WERI-Rb-1 (cell line): ENCODE results near the gene HOMER1.

Experiments used
- DNase-seq: peaks from one replicate; pipeline ENCODE4 v3.0.0-alpha.2; 2020
- H3K27ac ChIP-seq: fragments of 250-450 bp; sonication (Bioruptor Pico); 2 replicates; pipeline ENCODE4 v1.5.1; 2020; ENCODE audit warnings: mild to moderate bottlenecking, moderate library complexity
- H3K27me3 ChIP-seq: fragments of 250-450 bp; sonication (Bioruptor Pico); 2 replicates; pipeline ENCODE4 v1.5.1; 2021; ENCODE audit warnings: mild to moderate bottlenecking, low read depth, moderate library complexity; ENCODE audit not compliant: insufficient read depth, severe bottlenecking
- H3K36me3 ChIP-seq: fragments of 250-450 bp; sonication (Bioruptor Pico); 2 replicates; pipeline ENCODE4 v1.5.1; 2020; ENCODE audit warnings: mild to moderate bottlenecking, moderate library complexity
- H3K4me3 ChIP-seq: 2 replicates; pipeline ENCODE4 v1.5.1; 2011; ENCODE audit warnings: low read depth, mild to moderate bottlenecking, control low read depth, low read length
- H3K9me3 ChIP-seq: fragments of 250-450 bp; sonication (Bioruptor Pico); 2 replicates; pipeline ENCODE4 v1.5.1; 2021; ENCODE audit warnings: mild to moderate bottlenecking, moderate library complexity; ENCODE audit not compliant: severe bottlenecking
- TF ChIP-seq, protein P1 (sequence below): IDR thresholded peaks from 2 replicates; pipeline ENCODE4 v1.5.1; 2011; ENCODE audit warnings: low read depth, mild to moderate bottlenecking, control low read depth, inconsistent platforms, low read length

The HOMER1 gene

GRCh38 chr5:79454043-79454442, 59.9 kb downstream of the HOMER1 start:
- TF ChIP-seq, protein P1, sequence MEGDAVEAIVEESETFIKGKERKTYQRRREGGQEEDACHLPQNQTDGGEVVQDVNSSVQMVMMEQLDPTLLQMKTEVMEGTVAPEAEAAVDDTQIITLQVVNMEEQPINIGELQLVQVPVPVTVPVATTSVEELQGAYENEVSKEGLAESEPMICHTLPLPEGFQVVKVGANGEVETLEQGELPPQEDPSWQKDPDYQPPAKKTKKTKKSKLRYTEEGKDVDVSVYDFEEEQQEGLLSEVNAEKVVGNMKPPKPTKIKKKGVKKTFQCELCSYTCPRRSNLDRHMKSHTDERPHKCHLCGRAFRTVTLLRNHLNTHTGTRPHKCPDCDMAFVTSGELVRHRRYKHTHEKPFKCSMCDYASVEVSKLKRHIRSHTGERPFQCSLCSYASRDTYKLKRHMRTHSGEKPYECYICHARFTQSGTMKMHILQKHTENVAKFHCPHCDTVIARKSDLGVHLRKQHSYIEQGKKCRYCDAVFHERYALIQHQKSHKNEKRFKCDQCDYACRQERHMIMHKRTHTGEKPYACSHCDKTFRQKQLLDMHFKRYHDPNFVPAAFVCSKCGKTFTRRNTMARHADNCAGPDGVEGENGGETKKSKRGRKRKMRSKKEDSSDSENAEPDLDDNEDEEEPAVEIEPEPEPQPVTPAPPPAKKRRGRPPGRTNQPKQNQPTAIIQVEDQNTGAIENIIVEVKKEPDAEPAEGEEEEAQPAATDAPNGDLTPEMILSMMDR = no peak
- H3K9me3 ChIP-seq = no peaks in the 10 kb centered on the region
- no peaks in the 10 kb centered on the region; the same call in 1 of the 2 replicates for H3K36me3 ChIP-seq
- H3K4me3 ChIP-seq = no peak overlapping the region
- H3K27ac ChIP-seq = no peak overlapping the region
- no peak for DNase-seq
- H3K27me3 ChIP-seq = no peaks in the 10 kb centered on the region

DNA sequence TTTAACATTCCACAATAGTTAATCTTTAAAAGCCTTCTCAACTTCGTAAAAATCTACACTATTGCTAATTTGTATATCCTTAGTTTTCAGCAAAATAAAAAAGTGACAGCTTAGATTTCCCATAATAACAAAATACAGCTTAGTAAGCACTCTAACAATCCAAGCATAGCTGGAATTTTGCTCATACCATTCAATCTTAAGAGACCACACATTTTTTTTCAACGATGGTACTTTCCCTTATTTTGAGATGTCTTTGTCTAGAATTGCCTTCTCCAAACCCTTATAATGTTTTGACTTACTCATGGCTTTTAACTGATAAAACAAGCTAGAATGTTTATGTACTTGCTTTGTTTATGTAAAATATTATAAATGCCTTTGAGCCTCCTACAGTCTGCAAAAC, 65.6 kb downstream of the HOMER1 start:
- H3K36me3 ChIP-seq = no peaks in the 10 kb centered on the region
- TF ChIP-seq, protein P1 = no peak
- no peak for DNase-seq
- no peak overlapping the region for H3K4me3 ChIP-seq
- H3K27ac ChIP-seq = no peak overlapping the region
- no peaks in the 10 kb centered on the region for H3K9me3 ChIP-seq
- H3K27me3 ChIP-seq = no peaks in the 10 kb centered on the region

GRCh38 chr5:79436821-79437220, 77.1 kb downstream of the HOMER1 start:
- no peak for DNase-seq
- Histone ChIP-seq H3K27ac (no peak overlapping the region), H3K9me3 (no peaks in the 10 kb centered on the region), H3K36me3 (no peaks in the 10 kb centered on the region), H3K27me3 (no peaks in the 10 kb centered on the region), H3K4me3 (no peak overlapping the region)
- TF ChIP-seq, protein P1 = no peak

DNA sequence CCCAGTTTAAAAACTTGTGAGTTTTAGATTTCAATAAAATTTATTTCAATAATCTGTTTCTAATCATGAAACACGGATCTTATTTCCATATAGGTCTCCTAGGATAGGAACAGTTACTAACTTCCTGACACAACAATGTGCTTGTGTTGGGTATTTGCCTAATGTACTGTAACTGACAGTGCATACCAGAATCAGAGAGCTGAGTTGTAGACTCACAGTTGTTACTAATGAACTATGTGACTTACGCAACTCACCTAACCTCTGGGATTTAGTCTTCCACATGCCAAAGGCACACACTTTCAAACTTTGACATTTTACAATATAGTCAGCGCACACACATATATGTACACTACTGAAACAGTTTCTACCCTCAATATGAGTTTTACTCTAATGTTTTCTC, 77.7 kb downstream of the HOMER1 start:
- TF ChIP-seq, protein P1 = no peak
- no peak overlapping the region for H3K4me3 ChIP-seq
- no peaks in the 10 kb centered on the region for H3K36me3 ChIP-seq
- H3K27ac ChIP-seq = no peak overlapping the region
- H3K27me3 ChIP-seq = no peaks in the 10 kb centered on the region
- no peaks in the 10 kb centered on the region for H3K9me3 ChIP-seq
- no peak for DNase-seq

GRCh38 chr5:79430196-79430595, 83.7 kb downstream of the HOMER1 start:
- no peaks in the 10 kb centered on the region for H3K27me3 ChIP-seq

DNA sequence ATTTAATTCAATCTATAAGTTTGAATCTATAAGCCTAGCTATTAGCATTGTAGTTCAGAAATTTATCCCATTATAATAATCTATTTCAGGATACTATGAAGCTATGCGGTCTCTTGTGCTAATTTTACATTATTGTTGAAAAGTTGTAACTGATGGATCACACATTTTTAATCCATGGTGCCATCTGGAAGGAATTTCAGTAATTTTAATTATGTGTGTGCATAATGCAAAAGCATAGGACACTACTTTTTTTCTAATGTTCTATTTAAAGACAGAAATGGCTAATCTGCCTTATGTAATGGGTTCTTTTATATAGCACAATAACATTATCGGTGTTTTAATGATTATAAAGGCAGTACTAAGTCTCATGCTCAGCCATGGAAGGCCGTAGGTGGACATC, 90.6 kb downstream of the HOMER1 start:
- TF ChIP-seq, protein P1 = no peak
- DNase-seq = no peak
- no peaks in the 10 kb centered on the region for H3K36me3 ChIP-seq
- no peaks in the 10 kb centered on the region for H3K27me3 ChIP-seq
- no peak overlapping the region for H3K27ac ChIP-seq
- H3K4me3 ChIP-seq = no peak overlapping the region
- no peaks in the 10 kb centered on the region for H3K9me3 ChIP-seq

More at GRCh38 chr5:79430196-79430595, 83.7 kb downstream of the HOMER1 start:
- no peak overlapping the region for H3K4me3 ChIP-seq
- no peak for DNase-seq
- TF ChIP-seq, protein P1 = no peak
- H3K9me3 ChIP-seq = no peaks in the 10 kb centered on the region
- no peaks in the 10 kb centered on the region for H3K36me3 ChIP-seq
- H3K27ac ChIP-seq = no peak overlapping the region
